ENCODE results near the gene SEC14L5. TPM values are rescaled to one million over a fixed set of nuclear protein-coding genes. Genes with fewer than 3 reads are reported as not detected.

Gene SEC14L5
- polyA plus RNA-seq, 3 donors: 0.03 TPM; not detected in 2

DNA sequence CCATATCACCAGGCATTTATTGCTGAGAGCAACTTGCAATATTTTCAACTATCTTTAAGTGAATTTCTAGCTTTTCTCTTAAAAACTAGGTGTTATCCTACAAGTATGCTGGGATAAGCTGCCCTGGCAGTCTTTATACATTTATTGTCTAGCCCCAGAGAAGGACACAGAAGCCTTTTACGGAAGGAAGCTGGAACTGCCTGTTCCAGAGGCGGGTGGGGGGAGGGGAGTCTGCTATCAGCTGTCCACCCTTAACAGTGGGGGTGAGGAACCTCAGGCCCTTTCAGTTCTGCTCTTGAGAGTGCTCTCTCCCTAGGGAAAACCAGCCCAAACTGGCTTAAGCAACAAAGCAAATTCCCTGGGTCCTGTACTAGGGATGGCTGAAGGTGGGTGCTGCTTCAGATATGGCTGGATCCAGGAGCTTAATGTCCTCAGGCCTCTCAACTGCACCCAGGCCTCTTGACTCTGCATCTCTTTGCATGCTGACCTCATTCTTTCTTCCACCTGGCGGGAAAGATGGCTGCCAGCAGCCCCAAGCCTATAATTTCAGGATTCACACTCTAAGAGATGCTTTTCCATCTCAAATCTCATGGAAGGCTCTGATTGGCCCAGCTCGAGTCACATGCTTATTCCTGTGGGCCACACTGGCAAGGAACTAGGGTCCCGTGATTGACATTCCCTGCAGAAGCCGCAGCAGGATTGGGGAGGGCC lies 59.0 kb downstream of the SEC14L5 start:
- Histone ChIP-seq H3K27me3 (ENCODE audit: control insufficient read depth in 2 of 2, insufficient read depth in 2 of 2, low read length in 2 of 2) (no peaks in the 10 kb centered on the region), H3K36me3 (replicated peaks in 1 of 2; ENCODE audit: control insufficient read depth in 1 of 2, insufficient read depth in 2 of 2, low read length in 2 of 2) (no peaks in the 10 kb centered on the region), H3K4me3 (replicated peaks in 1 of 3; ENCODE audit: low read depth in 2 of 3, low read length in 3 of 3) (no peak overlapping the region), H3K9ac (ENCODE audit: insufficient read depth, low read length, poor library complexity, severe bottlenecking) (no peak overlapping the region), H3K9me3 (replicated peaks in 1 of 2; ENCODE audit: control insufficient read depth in 1 of 2, insufficient read depth in 1 of 2, low read length in 2 of 2) (peaks cover 0 to 6% of the 10 kb centered on the region in 2 donors), H4K20me1 (ENCODE audit: insufficient read depth, low read length) (no peaks in the 10 kb centered on the region), H3K4me1 (ENCODE audit: control insufficient read depth in 1 of 2, insufficient read depth in 2 of 2, low read length in 2 of 2) (no peaks in the 10 kb centered on the region), H3K4me2 (replicated peaks; ENCODE audit: extremely low read depth, low read length, poor library complexity, severe bottlenecking) (no peak overlapping the region), H3K27ac (ENCODE audit: low read depth in 1 of 2, low read length in 2 of 2) (no peak overlapping the region), H2AFZ (ENCODE audit: insufficient read depth, low read depth, low read length, poor library complexity, severe bottlenecking) (no peak overlapping the region), H3K79me2 (ENCODE audit: insufficient read depth, low read length) (no peaks in the 10 kb centered on the region)
- 90% methylated on average over 5 of the region's 6 CpGs for WGBS (ENCODE audit: insufficient coverage)
- no peaks in the 10 kb centered on the region for H3K36me3 Mint-ChIP-seq
- peaks cover 0 to 4% (median 0%) of the 10 kb centered on the region in 7 donors for H3K9me3 Mint-ChIP-seq
- peaks cover 0 to 7% (median 4%) of the 10 kb centered on the region in 3 donors for H3K27me3 Mint-ChIP-seq (ENCODE audit: low read depth in 3 of 3)
- intact Hi-C loops (cut with micrococcal nuclease): no loop called here
- TF ChIP-seq, protein P1, sequence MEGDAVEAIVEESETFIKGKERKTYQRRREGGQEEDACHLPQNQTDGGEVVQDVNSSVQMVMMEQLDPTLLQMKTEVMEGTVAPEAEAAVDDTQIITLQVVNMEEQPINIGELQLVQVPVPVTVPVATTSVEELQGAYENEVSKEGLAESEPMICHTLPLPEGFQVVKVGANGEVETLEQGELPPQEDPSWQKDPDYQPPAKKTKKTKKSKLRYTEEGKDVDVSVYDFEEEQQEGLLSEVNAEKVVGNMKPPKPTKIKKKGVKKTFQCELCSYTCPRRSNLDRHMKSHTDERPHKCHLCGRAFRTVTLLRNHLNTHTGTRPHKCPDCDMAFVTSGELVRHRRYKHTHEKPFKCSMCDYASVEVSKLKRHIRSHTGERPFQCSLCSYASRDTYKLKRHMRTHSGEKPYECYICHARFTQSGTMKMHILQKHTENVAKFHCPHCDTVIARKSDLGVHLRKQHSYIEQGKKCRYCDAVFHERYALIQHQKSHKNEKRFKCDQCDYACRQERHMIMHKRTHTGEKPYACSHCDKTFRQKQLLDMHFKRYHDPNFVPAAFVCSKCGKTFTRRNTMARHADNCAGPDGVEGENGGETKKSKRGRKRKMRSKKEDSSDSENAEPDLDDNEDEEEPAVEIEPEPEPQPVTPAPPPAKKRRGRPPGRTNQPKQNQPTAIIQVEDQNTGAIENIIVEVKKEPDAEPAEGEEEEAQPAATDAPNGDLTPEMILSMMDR (IDR thresholded peaks at IDR 0.05): no peak
- no peak for DNase-seq
- no peaks in the 10 kb centered on the region for H3K4me1 Mint-ChIP-seq
- no peak overlapping the region for H3K27ac Mint-ChIP-seq
- no peak overlapping the region for H3K4me3 Mint-ChIP-seq

DNA sequence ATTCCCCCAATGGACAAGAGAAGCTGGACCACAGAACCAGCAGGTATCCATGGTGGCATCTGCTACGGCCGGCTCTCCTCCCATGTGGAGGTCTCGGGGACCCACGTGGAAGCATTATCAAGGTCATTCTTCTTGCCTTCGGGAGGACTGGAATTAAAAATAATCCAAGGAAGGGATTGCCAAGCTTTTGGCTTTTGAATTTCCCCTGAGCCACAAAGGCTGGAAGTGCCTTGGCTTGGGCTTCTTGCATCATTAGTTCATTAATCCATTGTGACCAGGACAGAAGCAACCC lies 59.5 kb downstream of the SEC14L5 start:
- H3K79me2 ChIP-seq (ENCODE audit: insufficient read depth, low read length): no peaks in the 10 kb centered on the region
- H3K9me3 ChIP-seq (replicated peaks in 1 of 2; ENCODE audit: control insufficient read depth in 1 of 2, insufficient read depth in 1 of 2, low read length in 2 of 2): peaks cover 0 to 6% of the 10 kb centered on the region in 2 donors
- H2AFZ ChIP-seq (ENCODE audit: insufficient read depth, low read depth, low read length, poor library complexity, severe bottlenecking): no peak overlapping the region
- H3K4me1 ChIP-seq (ENCODE audit: control insufficient read depth in 1 of 2, insufficient read depth in 2 of 2, low read length in 2 of 2): no peaks in the 10 kb centered on the region
- DNase-seq: no peak
- intact Hi-C loops (cut with micrococcal nuclease): no loop called here
- H3K4me3 Mint-ChIP-seq: no peak overlapping the region
- no peaks in the 10 kb centered on the region for H3K36me3 Mint-ChIP-seq
- H3K9ac ChIP-seq (ENCODE audit: insufficient read depth, low read length, poor library complexity, severe bottlenecking): no peak overlapping the region
- no peak overlapping the region for H3K4me3 ChIP-seq (replicated peaks in 1 of 3; ENCODE audit: low read depth in 2 of 3, low read length in 3 of 3)
- H4K20me1 ChIP-seq (ENCODE audit: insufficient read depth, low read length): no peaks in the 10 kb centered on the region
- TF ChIP-seq, protein P1 (IDR thresholded peaks at IDR 0.05): no peak
- WGBS (ENCODE audit: insufficient coverage): 90% methylated on average over 2 of the region's 5 CpGs
- H3K27me3 ChIP-seq (ENCODE audit: control insufficient read depth in 2 of 2, insufficient read depth in 2 of 2, low read length in 2 of 2): no peaks in the 10 kb centered on the region
- H3K27ac ChIP-seq (ENCODE audit: low read depth in 1 of 2, low read length in 2 of 2): no peak overlapping the region
- no peaks in the 10 kb centered on the region for H3K36me3 ChIP-seq (replicated peaks in 1 of 2; ENCODE audit: control insufficient read depth in 1 of 2, insufficient read depth in 2 of 2, low read length in 2 of 2)
- no peaks in the 10 kb centered on the region for H3K4me1 Mint-ChIP-seq
- H3K27ac Mint-ChIP-seq: no peak overlapping the region
- no peak overlapping the region for H3K4me2 ChIP-seq (replicated peaks; ENCODE audit: extremely low read depth, low read length, poor library complexity, severe bottlenecking)
- H3K9me3 Mint-ChIP-seq: peaks cover 0 to 4% (median 0%) of the 10 kb centered on the region in 7 donors
- H3K27me3 Mint-ChIP-seq (ENCODE audit: low read depth in 3 of 3): peaks cover 0 to 7% (median 6%) of the 10 kb centered on the region in 3 donors

Measured in CD14-positive monocyte (primary cell).